Kidney capillary endothelial cell (primary cell): ENCODE measurements around the gene PRSS53.
"Not testable (repeated sequence)": the region's sequence is repeated elsewhere in the genome, so short reads cannot be mapped to it uniquely, and the experiment has no call there.

Source experiments
- DNase-seq: peaks from one replicate; pipeline ENCODE4 v3.0.0-alpha.2; 2018; ENCODE audit warnings: low spot score

PRSS53 gene

GRCh38 chr16:31117384-31118222, 28.9 kb upstream of the PRSS53 start, which contains the start of gene KAT8:
Gene KAT8, plus strand, starts transcription at chr16:31117664. Its CDS starts 18 bp downstream, at chr16:31117682.
- DNase-seq = peak; percentile 95

GRCh38 chr16:31114468-31114867, 25.7 kb upstream of the PRSS53 start:
- DNase-seq = no peak

GRCh38 chr16:31113121-31114120, 24.7 kb upstream of the PRSS53 start:
- DNase-seq = peak; percentile 23

GRCh38 chr16:31112711-31113110, 24.0 kb upstream of the PRSS53 start:
- no peak for DNase-seq

- no peak for DNase-seq
Measured at GRCh38 chr16:31111881-31112466, 23.2 kb upstream of the PRSS53 start.

- no peak for DNase-seq
Measured at GRCh38 chr16:31110106-31111034, 21.6 kb upstream of the PRSS53 start.

- no peak for DNase-seq
Measured at GRCh38 chr16:31109622-31110021, 20.9 kb upstream of the PRSS53 start.

GRCh38 chr16:31108794-31109558, 20.2 kb upstream of the PRSS53 start:
- DNase-seq = no peak

GRCh38 chr16:31108035-31108793, 19.5 kb upstream of the PRSS53 start, which contains the start of gene BCKDK:
Gene BCKDK, plus strand, starts transcription at chr16:31108386. Its CDS starts 838 bp downstream, at chr16:31109224.
- peak; percentile 63 for DNase-seq

GRCh38 chr16:31107465-31107867, 18.7 kb upstream of the PRSS53 start:
- DNase-seq = no peak

- DNase-seq = no peak
Measured at GRCh38 chr16:31106509-31107464, 18.0 kb upstream of the PRSS53 start.

GRCh38 chr16:31105677-31106213, 17.0 kb upstream of the PRSS53 start:
- DNase-seq = peak; percentile 53

- DNase-seq = not testable (repeated sequence)
Measured at GRCh38 chr16:31100876-31101641, 12.3 kb upstream of the PRSS53 start.

- DNase-seq = no peak
Measured at GRCh38 chr16:31099860-31100638, 11.3 kb upstream of the PRSS53 start.

- DNase-seq = peak; percentile 93
Measured at GRCh38 chr16:31094424-31095120, 5.8 kb upstream of the PRSS53 start, which contains the start of gene VKORC1. Gene VKORC1, minus strand, starts transcription at chr16:31094797. Its CDS starts 68 bp downstream, at chr16:31094729.

- no peak for DNase-seq
Measured at GRCh38 chr16:31094088-31094423, 5.3 kb upstream of the PRSS53 start.
